DND-41 (cell line): Measurements from ENCODE around the gene FAM98B.

ENCODE experiments used
- EZH2 ChIP-seq: IDR thresholded peaks from 3 replicates; pipeline ENCODE4 v1.6.1; 2012; ENCODE audit warnings: borderline replicate concordance, low read depth, mild to moderate bottlenecking, moderate library complexity, low read length, inconsistent platforms; ENCODE audit not compliant: severe bottlenecking
- TF ChIP-seq, protein P1 (sequence below): IDR thresholded peaks from 2 replicates; pipeline ENCODE4 v1.5.1; 2012; ENCODE audit warnings: borderline replicate concordance, low read length, moderate library complexity, mild to moderate bottlenecking; ENCODE audit not compliant: poor library complexity, severe bottlenecking; ENCODE audit errors: extremely low read depth

DNA sequence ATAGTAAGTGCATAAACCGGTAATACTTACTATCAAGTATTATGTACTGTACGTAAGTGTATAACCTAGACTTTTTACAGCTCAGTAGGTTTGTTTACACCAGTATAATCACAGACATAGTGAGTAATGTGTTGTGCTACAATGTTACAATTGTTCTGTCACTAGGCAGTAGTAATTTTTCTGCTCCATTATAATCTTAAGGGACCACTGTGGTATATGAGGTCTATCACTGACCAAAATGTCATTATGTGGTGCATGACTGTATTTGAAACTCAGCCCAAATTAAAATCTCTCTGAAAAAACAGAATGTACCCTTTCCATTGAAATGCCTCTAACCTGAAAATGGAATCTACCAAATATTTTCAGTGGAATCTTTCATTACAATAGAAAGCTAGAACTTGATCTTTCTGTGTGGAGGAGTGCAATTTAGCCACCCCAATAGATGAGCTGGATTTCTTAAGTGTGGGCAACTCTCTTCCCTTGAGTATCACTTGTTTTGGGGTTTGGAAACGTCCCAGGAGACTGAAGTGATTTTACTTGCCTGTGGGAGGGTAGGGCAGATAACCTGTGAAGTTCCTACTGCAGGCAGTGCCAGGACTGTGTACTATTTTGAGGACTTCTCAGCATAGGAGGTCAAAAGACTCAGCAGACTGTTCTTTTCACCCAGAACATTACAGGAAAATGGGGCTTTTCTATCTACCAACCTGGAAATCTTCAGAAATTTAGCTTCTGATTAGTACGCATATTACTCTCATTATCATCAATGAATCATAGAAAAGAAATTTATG, 50.9 kb downstream of the FAM98B start:
- TF ChIP-seq, protein P1, sequence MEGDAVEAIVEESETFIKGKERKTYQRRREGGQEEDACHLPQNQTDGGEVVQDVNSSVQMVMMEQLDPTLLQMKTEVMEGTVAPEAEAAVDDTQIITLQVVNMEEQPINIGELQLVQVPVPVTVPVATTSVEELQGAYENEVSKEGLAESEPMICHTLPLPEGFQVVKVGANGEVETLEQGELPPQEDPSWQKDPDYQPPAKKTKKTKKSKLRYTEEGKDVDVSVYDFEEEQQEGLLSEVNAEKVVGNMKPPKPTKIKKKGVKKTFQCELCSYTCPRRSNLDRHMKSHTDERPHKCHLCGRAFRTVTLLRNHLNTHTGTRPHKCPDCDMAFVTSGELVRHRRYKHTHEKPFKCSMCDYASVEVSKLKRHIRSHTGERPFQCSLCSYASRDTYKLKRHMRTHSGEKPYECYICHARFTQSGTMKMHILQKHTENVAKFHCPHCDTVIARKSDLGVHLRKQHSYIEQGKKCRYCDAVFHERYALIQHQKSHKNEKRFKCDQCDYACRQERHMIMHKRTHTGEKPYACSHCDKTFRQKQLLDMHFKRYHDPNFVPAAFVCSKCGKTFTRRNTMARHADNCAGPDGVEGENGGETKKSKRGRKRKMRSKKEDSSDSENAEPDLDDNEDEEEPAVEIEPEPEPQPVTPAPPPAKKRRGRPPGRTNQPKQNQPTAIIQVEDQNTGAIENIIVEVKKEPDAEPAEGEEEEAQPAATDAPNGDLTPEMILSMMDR: no peak
- no peak for TF ChIP-seq EZH2
